Natural killer cell (primary cell): ENCODE measurements around the gene OR4F17. TPM values are rescaled to one million over a fixed set of nuclear protein-coding genes. Genes with fewer than 3 reads are reported as not detected.

Experiments used
- total RNA-seq, 4 donors: library from RNA; stranded (reverse); fragments of 120-200 nt in 1 of 4; gene quantifications; one replicate each; pipeline versions ENCODE4 v1.2.3 to v1.2.4, GENCODE V29; 2013 to 2022

Gene OR4F17
- total RNA-seq, 3 donors from 2014 or later (not counting 1 experiment from before 2014, with no cell fraction given), result not detected

Other genes with a start within 250 kb of the OR4F17 start
- gene PLPP2, start 184.3 kb downstream of the OR4F17 start, total RNA-seq, result 1 to 10 TPM in 2 of 3 donors, under 1 TPM in 1; 0.85 to 6.2 (median 1.0) TPM
- gene MIER2, start 237.7 kb downstream of the OR4F17 start, total RNA-seq, result 10 to 100 TPM; 14.8 to 17.7 (median 15.4) TPM